ENCODE data around the gene LRCH1.

The LRCH1 gene

DNA sequence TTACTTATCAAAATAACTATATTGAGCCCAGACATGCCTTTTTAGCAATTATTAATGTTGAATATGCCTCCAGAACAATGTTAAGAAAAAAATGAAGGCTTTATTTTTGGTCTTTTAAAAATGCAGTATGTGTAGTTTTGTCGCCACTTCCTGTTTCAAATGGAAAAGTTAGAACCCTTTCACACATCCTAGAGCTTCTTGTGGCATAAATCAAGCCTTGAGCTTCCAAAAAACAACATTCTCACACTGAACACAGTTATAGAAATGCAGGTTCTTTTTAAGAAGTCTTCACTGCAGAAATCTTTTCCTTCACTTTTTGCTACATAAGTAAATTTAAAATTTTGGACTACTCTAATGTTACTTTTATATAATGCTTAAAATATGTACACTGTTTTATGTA, 135.3 kb downstream of the LRCH1 start:
- TF ChIP-seq, protein P1, sequence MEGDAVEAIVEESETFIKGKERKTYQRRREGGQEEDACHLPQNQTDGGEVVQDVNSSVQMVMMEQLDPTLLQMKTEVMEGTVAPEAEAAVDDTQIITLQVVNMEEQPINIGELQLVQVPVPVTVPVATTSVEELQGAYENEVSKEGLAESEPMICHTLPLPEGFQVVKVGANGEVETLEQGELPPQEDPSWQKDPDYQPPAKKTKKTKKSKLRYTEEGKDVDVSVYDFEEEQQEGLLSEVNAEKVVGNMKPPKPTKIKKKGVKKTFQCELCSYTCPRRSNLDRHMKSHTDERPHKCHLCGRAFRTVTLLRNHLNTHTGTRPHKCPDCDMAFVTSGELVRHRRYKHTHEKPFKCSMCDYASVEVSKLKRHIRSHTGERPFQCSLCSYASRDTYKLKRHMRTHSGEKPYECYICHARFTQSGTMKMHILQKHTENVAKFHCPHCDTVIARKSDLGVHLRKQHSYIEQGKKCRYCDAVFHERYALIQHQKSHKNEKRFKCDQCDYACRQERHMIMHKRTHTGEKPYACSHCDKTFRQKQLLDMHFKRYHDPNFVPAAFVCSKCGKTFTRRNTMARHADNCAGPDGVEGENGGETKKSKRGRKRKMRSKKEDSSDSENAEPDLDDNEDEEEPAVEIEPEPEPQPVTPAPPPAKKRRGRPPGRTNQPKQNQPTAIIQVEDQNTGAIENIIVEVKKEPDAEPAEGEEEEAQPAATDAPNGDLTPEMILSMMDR (IDR thresholded peaks at IDR 0.05; ENCODE audit: insufficient read depth, missing control alignments): no peak
- no peak for DNase-seq (ENCODE audit: insufficient read length, low spot score)
- FAIRE-seq: no peak

DNA sequence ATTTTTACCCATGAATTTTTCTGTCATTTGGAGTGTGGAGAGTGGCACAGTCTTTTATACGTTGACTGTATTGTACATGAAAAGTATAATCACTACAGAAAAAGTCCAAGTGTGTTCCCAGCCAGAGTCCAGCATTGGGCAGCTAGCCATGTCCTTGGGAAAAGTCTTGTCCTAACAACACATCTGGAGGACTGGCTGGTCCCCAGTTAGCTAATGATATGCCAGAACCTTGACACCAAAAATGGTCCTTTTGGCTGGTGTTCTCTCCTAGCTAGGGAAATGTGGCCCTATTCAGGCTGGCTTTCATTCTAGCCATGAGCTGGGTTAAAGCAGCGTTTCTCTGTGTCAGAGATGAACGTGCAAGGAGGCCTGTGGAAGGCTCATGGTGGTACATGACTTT, 145.0 kb downstream of the LRCH1 start:
- TF ChIP-seq, protein P1 (IDR thresholded peaks at IDR 0.05; ENCODE audit: insufficient read depth, missing control alignments): no peak
- DNase-seq (ENCODE audit: insufficient read length, low spot score) (no peak), FAIRE-seq (no peak)

DNA sequence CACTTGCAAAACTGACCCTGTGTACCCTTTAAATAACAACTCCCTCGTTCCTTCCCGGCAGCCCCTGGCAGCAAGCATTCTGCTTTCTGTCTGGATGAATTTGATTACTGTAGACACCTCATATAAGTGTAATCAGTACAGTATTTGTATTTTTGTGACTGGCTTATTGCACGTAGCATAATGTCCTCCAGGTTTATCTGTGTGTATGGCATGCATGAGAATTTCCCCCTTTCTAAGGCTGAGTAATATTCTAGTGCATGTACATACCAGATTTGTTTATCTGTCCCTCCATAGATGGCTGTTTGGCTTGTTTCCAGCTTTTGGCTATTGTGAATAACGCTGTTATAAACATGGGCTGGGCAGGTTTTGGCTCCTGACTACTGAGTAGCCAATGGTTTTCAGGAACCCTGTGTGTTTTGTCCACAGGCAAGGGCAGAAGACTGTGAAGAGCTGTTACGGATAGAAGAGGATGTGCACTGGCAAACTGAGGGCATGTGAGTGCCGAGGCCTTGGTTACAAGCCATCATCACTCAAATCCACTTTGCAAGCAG, 146.0 kb downstream of the LRCH1 start:
- no peak for DNase-seq (ENCODE audit: insufficient read length, low spot score)
- TF ChIP-seq, protein P1 (IDR thresholded peaks at IDR 0.05; ENCODE audit: insufficient read depth, missing control alignments): no peak

DNA sequence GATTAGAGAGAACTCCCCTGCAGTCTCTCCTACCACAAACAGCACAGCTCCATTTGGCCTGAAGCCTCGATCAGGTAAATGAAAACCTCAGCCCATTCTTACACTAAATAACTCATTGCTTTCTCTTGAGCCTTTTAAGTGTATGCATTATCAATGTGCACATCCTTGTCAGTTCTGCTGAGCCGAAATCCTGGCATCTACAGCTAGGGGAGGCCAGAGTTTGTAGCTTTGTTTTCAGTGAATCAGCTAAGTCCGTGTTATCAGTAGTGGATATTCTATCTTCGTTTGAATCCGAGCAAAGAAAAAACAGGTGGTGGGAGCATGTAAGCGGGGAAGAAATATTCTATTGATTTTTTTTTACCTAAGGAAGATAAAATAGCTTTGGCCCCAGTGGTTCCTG, 159.6 kb downstream of the LRCH1 start:
- TF ChIP-seq, protein P1 (IDR thresholded peaks at IDR 0.05; ENCODE audit: insufficient read depth, missing control alignments): no peak
- no peak for DNase-seq (ENCODE audit: insufficient read length, low spot score)
- FAIRE-seq: no peak

More for the DNA sequence above, 146.0 kb downstream of the LRCH1 start:
- FAIRE-seq: no peak

DNA sequence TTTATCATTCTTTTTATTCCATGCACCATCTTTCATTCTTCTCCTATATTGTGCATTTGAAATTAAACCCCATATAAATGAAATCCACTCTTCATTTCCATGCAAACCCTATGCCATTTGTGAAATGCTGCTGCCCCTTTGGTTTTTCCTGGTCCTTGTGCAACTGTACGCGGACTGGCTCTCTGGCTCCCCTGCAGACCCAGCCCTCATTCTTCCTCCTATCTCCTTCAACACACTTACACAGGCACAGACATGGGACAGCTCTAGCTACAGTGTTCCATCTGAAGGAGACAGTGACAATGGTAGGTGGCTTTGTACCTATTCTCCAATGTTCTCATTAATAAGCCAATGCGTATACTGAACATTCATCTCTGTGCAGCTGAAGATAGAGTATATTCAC, 162.4 kb downstream of the LRCH1 start:
- no peak for DNase-seq (ENCODE audit: insufficient read length, low spot score)
- FAIRE-seq: no peak
- TF ChIP-seq, protein P1 (IDR thresholded peaks at IDR 0.05; ENCODE audit: insufficient read depth, missing control alignments): no peak

DNA sequence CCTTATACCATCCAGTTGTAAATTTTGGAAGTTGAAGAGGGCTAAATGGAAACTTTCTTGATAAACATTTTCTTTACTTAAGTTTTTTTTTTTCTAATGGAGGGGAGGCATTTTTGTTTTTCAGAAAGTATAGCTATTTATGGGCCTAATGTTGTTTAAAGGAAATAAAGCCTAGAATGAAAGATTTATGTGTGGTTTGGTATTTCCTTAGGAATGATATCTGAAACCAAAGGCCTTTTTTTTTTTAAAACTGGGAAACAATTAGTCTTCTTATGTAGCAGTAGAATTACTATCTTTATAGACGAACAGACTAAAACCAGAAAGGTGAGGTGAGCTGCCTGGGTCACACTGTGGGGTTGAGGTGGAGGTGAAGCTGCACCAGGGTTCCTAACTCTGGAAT, 163.9 kb downstream of the LRCH1 start:
- TF ChIP-seq, protein P1 (IDR thresholded peaks at IDR 0.05; ENCODE audit: insufficient read depth, missing control alignments): no peak
- no peak for FAIRE-seq
- DNase-seq (ENCODE audit: insufficient read length, low spot score): no peak

DNA sequence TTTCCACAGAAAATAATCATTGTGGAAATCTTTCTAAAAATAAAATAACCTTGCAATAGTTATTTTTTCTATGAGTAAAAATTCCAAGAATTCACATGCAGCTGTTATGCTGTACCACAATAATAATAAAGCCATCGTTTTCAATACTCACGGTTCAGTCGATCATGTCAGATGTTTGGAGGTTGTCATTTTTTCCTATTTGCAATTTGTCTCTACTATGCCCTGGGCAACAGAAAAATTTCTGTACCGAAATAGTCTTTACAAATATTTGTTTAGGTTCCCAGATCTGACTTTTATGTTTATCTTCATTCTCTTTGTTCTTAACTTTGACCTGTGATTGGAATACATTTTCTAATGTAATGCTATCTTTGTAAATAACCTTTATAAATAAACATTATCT, 164.3 kb downstream of the LRCH1 start:
- DNase-seq (ENCODE audit: insufficient read length, low spot score) (no peak), FAIRE-seq (no peak)
- TF ChIP-seq, protein P1 (IDR thresholded peaks at IDR 0.05; ENCODE audit: insufficient read depth, missing control alignments): no peak
